Measurements from ENCODE around the gene USH1C. TPM values are rescaled to one million over a fixed set of nuclear protein-coding genes. Genes with fewer than 3 reads are reported as not detected.

USH1C gene
- total RNA-seq, 2 experiments from 2014 or later = not detected

GRCh38 chr11:17543041-17543440 lies 1.2 kb downstream of the USH1C start:
- POLR2A ChIA-PET = no interaction called here
- no peak for TF ChIP-seq CTCF (IDR thresholded peaks at IDR 0.05)
- intact Hi-C loops (cut with micrococcal nuclease) = no loop called here
- Mint-ChIP-seq H3K4me3 (no peak overlapping the region), H3K4me1 (ENCODE audit: low read depth) (peaks cover 2% of the 10 kb centered on the region), H3K27me3 (peaks cover 28% of the 10 kb centered on the region), H3K9me3 (no peaks in the 10 kb centered on the region), H3K27ac (no peak overlapping the region), H3K36me3 (ENCODE audit: low read depth) (no peaks in the 10 kb centered on the region)
- ATAC-seq (no peak), DNase-seq (no peak)
- CTCF ChIA-PET = interaction anchor here (1.5 kb wide), 1 partner anchor 12 kb away, joined by 3 read pairs; no protein-coding TSS in a partner anchor

GRCh38 chr11:17542249-17542648 lies 2.0 kb downstream of the USH1C start:
- POLR2A ChIA-PET = no interaction called here

GRCh38 chr11:17541330-17541885 lies 2.8 kb downstream of the USH1C start:
- peaks cover 2% of the 10 kb centered on the region for H3K4me1 Mint-ChIP-seq (ENCODE audit: low read depth)
- intact Hi-C loops (cut with micrococcal nuclease) = no loop called here
- CTCF ChIA-PET = interaction anchor here (1.9 kb wide), 1 partner anchor 14 kb away, joined by 9 read pairs; no protein-coding TSS in a partner anchor

More at GRCh38 chr11:17542249-17542648, 2.0 kb downstream of the USH1C start:
- Mint-ChIP-seq H3K27ac (no peak overlapping the region), H3K4me3 (no peak overlapping the region), H3K27me3 (peaks cover 21% of the 10 kb centered on the region), H3K4me1 (ENCODE audit: low read depth) (peaks cover 2% of the 10 kb centered on the region), H3K36me3 (ENCODE audit: low read depth) (no peaks in the 10 kb centered on the region), H3K9me3 (no peaks in the 10 kb centered on the region)
- intact Hi-C loops (cut with micrococcal nuclease) = no loop called here
- DNase-seq = no peak
- CTCF ChIA-PET = interaction anchor here (1.5 to 1.9 kb wide), 2 partner anchors 11 to 14 kb away, joined by 3 to 9 read pairs; no protein-coding TSS in a partner anchor
- no peak for ATAC-seq
- no peak for TF ChIP-seq CTCF (IDR thresholded peaks at IDR 0.05)

DNA sequence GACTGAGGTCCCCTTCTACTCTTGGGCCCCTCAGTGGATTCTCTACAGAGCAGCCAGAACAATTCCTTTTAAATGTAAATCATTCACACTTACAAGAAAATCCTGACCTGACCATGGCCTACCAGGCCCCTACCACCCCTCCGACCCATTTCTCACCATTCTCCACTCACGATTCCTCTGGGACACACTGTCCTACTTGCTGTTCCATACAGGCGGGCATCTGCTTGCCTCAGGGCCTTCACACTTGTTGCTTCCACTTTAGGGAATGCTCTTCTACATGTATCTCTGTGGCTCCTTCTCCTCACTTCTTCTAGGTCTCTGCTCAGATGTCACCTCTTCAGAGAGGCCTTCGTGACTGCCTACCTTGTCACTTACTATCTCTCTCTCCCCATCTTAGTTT lies 3.4 kb downstream of the USH1C start:
- intact Hi-C loops (cut with micrococcal nuclease) = no loop called here
- ChIA-PET CTCF (interaction anchor here (1.9 kb wide), 1 partner anchor 13 kb away, joined by 9 read pairs; no protein-coding TSS in a partner anchor), POLR2A (no interaction called here)
- Mint-ChIP-seq H3K4me1 (ENCODE audit: low read depth) (peaks cover 2% of the 10 kb centered on the region), H3K27me3 (peaks cover 10% of the 10 kb centered on the region), H3K9me3 (no peaks in the 10 kb centered on the region), H3K36me3 (ENCODE audit: low read depth) (no peaks in the 10 kb centered on the region), H3K4me3 (no peak overlapping the region), H3K27ac (no peak overlapping the region)
- ATAC-seq = no peak
- DNase-seq = no peak
- no peak for TF ChIP-seq CTCF (IDR thresholded peaks at IDR 0.05)

More at GRCh38 chr11:17541330-17541885, 2.8 kb downstream of the USH1C start:
- POLR2A ChIA-PET = no interaction called here
- Mint-ChIP-seq H3K4me3 (no peak overlapping the region), H3K9me3 (no peaks in the 10 kb centered on the region), H3K27me3 (peaks cover 16% of the 10 kb centered on the region), H3K27ac (no peak overlapping the region), H3K36me3 (ENCODE audit: low read depth) (no peaks in the 10 kb centered on the region)
- no peak for TF ChIP-seq CTCF (IDR thresholded peaks at IDR 0.05)
- ATAC-seq = no peak
- no peak for DNase-seq

DNA sequence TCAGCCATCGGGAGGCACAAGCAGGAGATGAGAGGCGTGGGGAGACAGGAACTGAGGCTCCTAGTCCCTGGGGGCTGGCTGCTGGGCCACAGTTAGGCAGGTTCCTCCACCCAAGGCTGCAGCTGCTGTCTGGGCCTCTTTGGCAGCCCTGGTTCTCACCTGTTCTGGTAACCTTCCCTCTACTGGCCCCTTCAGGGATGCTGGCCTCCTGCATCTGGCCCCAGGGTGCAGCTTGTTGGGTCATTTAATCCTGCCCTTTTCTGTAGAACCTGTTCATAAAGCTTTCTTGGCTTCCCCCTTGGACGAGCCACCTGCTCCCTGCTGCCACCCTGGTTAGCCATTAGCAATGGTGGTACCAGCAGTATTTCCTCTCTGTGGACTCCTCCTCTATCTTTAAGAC lies 5.5 kb downstream of the USH1C start:
- Mint-ChIP-seq H3K27ac (no peak overlapping the region), H3K4me1 (ENCODE audit: low read depth) (no peaks in the 10 kb centered on the region), H3K9me3 (no peaks in the 10 kb centered on the region), H3K27me3 (peaks cover 5% of the 10 kb centered on the region), H3K4me3 (no peak overlapping the region), H3K36me3 (ENCODE audit: low read depth) (no peaks in the 10 kb centered on the region)
- ChIA-PET CTCF (interaction anchor here (0.9 to 1.7 kb wide), 2 partner anchors 9 to 11 kb away, joined by 3 to 8 read pairs; no protein-coding TSS in a partner anchor), POLR2A (no interaction called here)
- intact Hi-C loops (cut with micrococcal nuclease) = no loop called here
- ATAC-seq (no peak), DNase-seq (no peak)
- TF ChIP-seq CTCF (IDR thresholded peaks at IDR 0.05) = no peak

Data from activated CD8-positive, alpha-beta T cell treated with anti-CD3 and anti-CD28 coated beads for 36 hours (primary cell).